ENCODE measurements around the gene TTLL11. TPM values are rescaled to one million over a fixed set of nuclear protein-coding genes. Genes with fewer than 3 reads are reported as not detected.

The TTLL11 gene

Small RNA genes lying within 50 kb of the gene (small RNA-seq; reads per million reads assigned to genes)
- gene MIR4478 (ENCODE audit: insufficient read depth) = not detected
